K562 (cell line): ENCODE results near the gene PTGER3. TPM values are rescaled to one million over a fixed set of nuclear protein-coding genes. Genes with fewer than 3 reads are reported as not detected.
A peak's percentile ranks its signal among the peaks of the same experiment; 100 is the strongest.

Experiments used
- BDP1 ChIP-seq: IDR thresholded peaks from 3 replicates; pipeline ENCODE4 v1.6.1; 2011; ENCODE audit not compliant: insufficient read length, insufficient read depth
- C11orf30 ChIP-seq: fragments of 450-650 bp; IDR thresholded peaks from 2 replicates; pipeline ENCODE4 v1.6.1; 2016; ENCODE audit warnings: low read depth, mild to moderate bottlenecking
- CBX2 ChIP-seq: fragments of 200-600 bp; sonication (generic); IDR thresholded peaks from one replicate; pipeline ENCODE4 v1.6.1; 2012; ENCODE audit warnings: mild to moderate bottlenecking, low read length, inconsistent platforms; ENCODE audit not compliant: insufficient read depth, poor library complexity, severe bottlenecking
- CBX8 ChIP-seq: fragments of 200-600 bp; sonication (generic); IDR thresholded peaks from 2 replicates; pipeline ENCODE4 v1.6.1; 2012; ENCODE audit warnings: borderline replicate concordance, mixed run types, low read depth, mild to moderate bottlenecking, moderate library complexity, mixed read lengths, low read length, control low read depth, inconsistent platforms; ENCODE audit not compliant: poor library complexity, severe bottlenecking; ENCODE audit errors: extremely low read depth
- ELF2 ChIP-seq: fragments of 250-450 bp; sonication (Bioruptor Pico); IDR thresholded peaks from 2 replicates; pipeline ENCODE4 v1.5.0; 2021; ENCODE audit warnings: mild to moderate bottlenecking
- ERF ChIP-seq: fragments of 450-650 bp; formaldehyde crosslinking; IDR thresholded peaks from 2 replicates; pipeline ENCODE4 v1.4.0; 2020; ENCODE audit warnings: mild to moderate bottlenecking, mixed read lengths
- FIP1L1 ChIP-seq: fragments of 200-400 bp; formaldehyde crosslinking; IDR thresholded peaks from 2 replicates; pipeline ENCODE4 v1.6.1; 2018; ENCODE audit warnings: mild to moderate bottlenecking, low read depth, low read length; ENCODE audit not compliant: poor library complexity, severe bottlenecking
- GATAD2A ChIP-seq: fragments of 450-650 bp; IDR thresholded peaks from 2 replicates; pipeline ENCODE4 v1.6.1; 2017
- KDM4B ChIP-seq, 2 experiments: fragments of 450-650 bp in 1 of 2; sonication (generic) in 1 of 2; IDR thresholded peaks; 2 replicates each; pipeline ENCODE4 v1.6.1; 2016 to 2017; ENCODE audit warnings: borderline replicate concordance in 2 of 2, antibody characterized with exemption in 1 of 2, low read depth in 1 of 2, mild to moderate bottlenecking in 1 of 2
- NR3C1 ChIP-seq: sonication (generic); formaldehyde crosslinking; IDR thresholded peaks from 2 replicates; pipeline ENCODE4 v1.8.1; 2022; ENCODE audit warnings: missing genetic modification reagents
- RAD51 ChIP-seq: fragments of 450-650 bp; IDR thresholded peaks from 2 replicates; pipeline ENCODE4 v1.7.1; 2016; ENCODE audit warnings: low read depth, mild to moderate bottlenecking, borderline replicate concordance
- RFX7 ChIP-seq: fragments of 250-450 bp; sonication (Bioruptor Pico); IDR thresholded peaks from 2 replicates; pipeline ENCODE4 v1.5.1; 2021; ENCODE audit warnings: mild to moderate bottlenecking
- TAF7 ChIP-seq: fragments of 450-650 bp; IDR thresholded peaks from 2 replicates; pipeline ENCODE4 v1.6.1; 2016; ENCODE audit warnings: missing genetic modification characterization, missing compliant biosample characterization
- ZBTB7A ChIP-seq: IDR thresholded peaks from 2 replicates; pipeline ENCODE4 v1.6.1; 2011; ENCODE audit warnings: low read depth, mild to moderate bottlenecking, low read length, moderate library complexity, borderline replicate concordance; ENCODE audit not compliant: control insufficient read depth
- ZNF23 ChIP-seq: fragments of 250-450 bp; sonication (Bioruptor Pico); IDR thresholded peaks from 2 replicates; pipeline ENCODE4 v1.4.0; 2020; ENCODE audit warnings: mild to moderate bottlenecking
- ZNF3 ChIP-seq: fragments of 250-450 bp; sonication (Bioruptor Pico); IDR thresholded peaks from 2 replicates; pipeline ENCODE4 v1.5.0; 2021; ENCODE audit warnings: mild to moderate bottlenecking, moderate library complexity
- polyA plus RNA-seq, 8 experiments: library from polyadenylated mRNA; depleted of rRNA in 4 of 8; stranded (reverse) in 5 of 8; unstranded in 3 of 8; fragments of >200 nt; fragmentation: Nextera tagmentation in 2 of 8; fragmentation: Illumina TruSeq in 1 of 8; extraction: Ambion mirVana in 2 of 8; extraction: Trizol in 1 of 8; gene quantifications; 2 replicates each; pipeline versions ENCODE4 v1.2.1 to v1.2.3, GENCODE V29; 2011 to 2014; ENCODE audit warnings: inconsistent platforms in 1 of 8, missing spikeins in 1 of 8
- total RNA-seq, 7 experiments: library from RNA; depleted of rRNA in 6 of 7; stranded (reverse); fragments of >200 nt in 6 of 7; fragmentation: Illumina TruSeq in 2 of 7; extraction: Trizol in 2 of 7; gene quantifications; 2 replicates each; pipeline versions ENCODE4 v1.2.1 to v1.2.3, GENCODE V29; 2011 to 2021; ENCODE audit warnings: low replicate concordance in 1 of 7
- TF ChIP-seq, protein P1 (sequence below): sonication (generic); formaldehyde crosslinking; IDR thresholded peaks from 2 replicates; pipeline ENCODE4 v1.4.0; 2020; ENCODE audit warnings: mild to moderate bottlenecking, missing genetic modification reagents
- TF ChIP-seq, protein P2 (sequence below): sonication (generic); formaldehyde crosslinking; IDR thresholded peaks from 2 replicates; pipeline ENCODE4 v1.8.0; 2022; ENCODE audit warnings: mild to moderate bottlenecking, missing genetic modification reagents
- TF ChIP-seq, protein P3 (sequence below): IDR thresholded peaks from 3 replicates; pipeline ENCODE4 v1.6.1; 2011; ENCODE audit warnings: borderline replicate concordance, mild to moderate bottlenecking; ENCODE audit not compliant: insufficient read length, insufficient read depth
- TF ChIP-seq, protein P4 (sequence below), 2 experiments: fragments of 250-450 bp in 1 of 2; fragments of 450-650 bp in 1 of 2; sonication (Bioruptor Pico) in 1 of 2; IDR thresholded peaks; 2 replicates each; pipeline versions ENCODE4 v1.6.1 to v1.8.0; 2016 to 2021; ENCODE audit warnings: mild to moderate bottlenecking in 2 of 2, moderate library complexity in 2 of 2, missing compliant biosample characterization in 1 of 2, missing genetic modification characterization in 1 of 2
- TF ChIP-seq, protein P5 (sequence below): sonication (generic); formaldehyde crosslinking; IDR thresholded peaks from 2 replicates; pipeline ENCODE4 v1.8.1; 2023; ENCODE audit warnings: mild to moderate bottlenecking, missing genetic modification reagents, moderate library complexity

PTGER3 gene
- total and polyA plus RNA-seq, 9 of the 15 experiments (the other 6 are each of a cell fraction or from before 2014, with no cell fraction given), result 3.8 to 28.5 (median 14.2) TPM

DNA sequence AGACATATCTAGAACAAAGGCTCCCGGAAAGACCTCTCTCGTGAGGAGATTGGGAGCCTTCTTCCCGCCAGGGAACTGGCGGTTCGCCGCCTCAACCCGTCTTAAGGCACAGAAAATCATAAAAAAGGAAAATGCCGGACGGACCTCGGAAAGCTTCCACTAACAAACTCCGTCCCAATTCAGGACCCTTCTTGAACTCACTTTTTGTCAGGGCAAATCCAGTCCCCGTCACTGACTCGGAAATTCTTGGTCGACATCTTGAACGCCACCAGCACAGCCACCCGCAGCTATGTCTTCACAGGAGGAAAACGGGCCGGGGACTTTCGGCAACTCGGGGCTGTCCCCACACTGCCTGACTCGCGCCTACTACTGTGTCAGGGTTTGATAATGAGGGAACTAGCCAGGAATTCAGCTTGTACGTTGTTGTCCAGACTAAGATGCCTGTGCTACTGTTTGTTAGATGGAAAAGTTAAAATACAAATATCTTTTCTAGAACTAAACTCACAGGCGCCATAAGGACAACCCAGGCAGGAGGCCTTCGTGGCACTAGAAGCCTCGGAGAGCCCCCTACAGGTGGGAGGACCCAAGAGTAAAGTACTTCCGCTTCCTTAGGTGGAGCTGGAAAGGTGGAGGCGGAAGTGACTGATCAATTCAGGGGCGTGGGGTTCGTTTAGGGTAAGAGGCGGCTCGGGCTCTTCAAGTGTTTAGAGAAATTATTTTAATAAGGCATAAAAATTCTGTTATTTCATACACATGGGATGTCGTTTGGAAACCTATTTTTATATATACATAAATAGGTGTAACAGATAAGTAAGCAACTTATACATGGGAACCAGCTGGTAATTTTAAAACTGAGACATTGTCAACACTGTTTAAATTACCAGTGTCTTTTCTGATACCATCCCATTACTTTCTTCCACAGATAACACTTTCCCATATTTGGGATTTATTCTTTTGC, 33.4 kb upstream of the PTGER3 start, which contains the start of gene ZRANB2 (continued):
- TF ChIP-seq TAF7 (tag) (peak; percentile 87), RFX7 (CRISPR knock-in tag) (no peak), ZNF3 (no peak), ELF2 (peak; percentile 71; the same call in 1 of the 2 replicates), RAD51 (no peak), BDP1 (no peak), CBX2 (no peak), NR3C1 (CRISPR knock-in tag) (no peak), FIP1L1 (no peak), ZBTB7A (0 out of 2 replicates have a peak, but pooled peaks have one; percentile 18), KDM4B (IDR thresholded peaks at IDR 0.05; ENCODE audit: borderline replicate concordance in 2 of 2, low read depth in 1 of 2) (no peak), ERF (CRISPR knock-in tag) (no peak), C11orf30 (peak; percentile 79), ZNF23 (no peak), GATAD2A (no peak), CBX8 (no peak)
- TF ChIP-seq, protein P1, sequence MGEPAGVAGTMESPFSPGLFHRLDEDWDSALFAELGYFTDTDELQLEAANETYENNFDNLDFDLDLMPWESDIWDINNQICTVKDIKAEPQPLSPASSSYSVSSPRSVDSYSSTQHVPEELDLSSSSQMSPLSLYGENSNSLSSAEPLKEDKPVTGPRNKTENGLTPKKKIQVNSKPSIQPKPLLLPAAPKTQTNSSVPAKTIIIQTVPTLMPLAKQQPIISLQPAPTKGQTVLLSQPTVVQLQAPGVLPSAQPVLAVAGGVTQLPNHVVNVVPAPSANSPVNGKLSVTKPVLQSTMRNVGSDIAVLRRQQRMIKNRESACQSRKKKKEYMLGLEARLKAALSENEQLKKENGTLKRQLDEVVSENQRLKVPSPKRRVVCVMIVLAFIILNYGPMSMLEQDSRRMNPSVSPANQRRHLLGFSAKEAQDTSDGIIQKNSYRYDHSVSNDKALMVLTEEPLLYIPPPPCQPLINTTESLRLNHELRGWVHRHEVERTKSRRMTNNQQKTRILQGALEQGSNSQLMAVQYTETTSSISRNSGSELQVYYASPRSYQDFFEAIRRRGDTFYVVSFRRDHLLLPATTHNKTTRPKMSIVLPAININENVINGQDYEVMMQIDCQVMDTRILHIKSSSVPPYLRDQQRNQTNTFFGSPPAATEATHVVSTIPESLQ, result 0 out of 2 replicates have a peak, but pooled peaks have one; percentile 48
- TF ChIP-seq, protein P2, sequence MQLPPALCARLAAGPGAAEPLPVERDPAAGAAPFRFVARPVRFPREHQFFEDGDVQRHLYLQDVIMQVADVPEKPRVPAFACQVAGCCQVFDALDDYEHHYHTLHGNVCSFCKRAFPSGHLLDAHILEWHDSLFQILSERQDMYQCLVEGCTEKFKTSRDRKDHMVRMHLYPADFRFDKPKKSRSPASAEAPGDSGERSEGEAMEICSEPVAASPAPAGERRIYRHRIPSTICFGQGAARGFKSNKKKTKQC (CRISPR knock-in tag), result peak; percentile 59; the same call in 1 of the 2 replicates
- TF ChIP-seq, protein P3, sequence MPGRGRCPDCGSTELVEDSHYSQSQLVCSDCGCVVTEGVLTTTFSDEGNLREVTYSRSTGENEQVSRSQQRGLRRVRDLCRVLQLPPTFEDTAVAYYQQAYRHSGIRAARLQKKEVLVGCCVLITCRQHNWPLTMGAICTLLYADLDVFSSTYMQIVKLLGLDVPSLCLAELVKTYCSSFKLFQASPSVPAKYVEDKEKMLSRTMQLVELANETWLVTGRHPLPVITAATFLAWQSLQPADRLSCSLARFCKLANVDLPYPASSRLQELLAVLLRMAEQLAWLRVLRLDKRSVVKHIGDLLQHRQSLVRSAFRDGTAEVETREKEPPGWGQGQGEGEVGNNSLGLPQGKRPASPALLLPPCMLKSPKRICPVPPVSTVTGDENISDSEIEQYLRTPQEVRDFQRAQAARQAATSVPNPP, result no peak
- TF ChIP-seq, protein P4, sequence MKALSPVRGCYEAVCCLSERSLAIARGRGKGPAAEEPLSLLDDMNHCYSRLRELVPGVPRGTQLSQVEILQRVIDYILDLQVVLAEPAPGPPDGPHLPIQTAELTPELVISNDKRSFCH (CRISPR knock-in tag; IDR thresholded peaks at IDR 0.05), result no peak
- TF ChIP-seq, protein P4 (tag; IDR thresholded peaks at IDR 0.05), result no peak
- TF ChIP-seq, protein P5, sequence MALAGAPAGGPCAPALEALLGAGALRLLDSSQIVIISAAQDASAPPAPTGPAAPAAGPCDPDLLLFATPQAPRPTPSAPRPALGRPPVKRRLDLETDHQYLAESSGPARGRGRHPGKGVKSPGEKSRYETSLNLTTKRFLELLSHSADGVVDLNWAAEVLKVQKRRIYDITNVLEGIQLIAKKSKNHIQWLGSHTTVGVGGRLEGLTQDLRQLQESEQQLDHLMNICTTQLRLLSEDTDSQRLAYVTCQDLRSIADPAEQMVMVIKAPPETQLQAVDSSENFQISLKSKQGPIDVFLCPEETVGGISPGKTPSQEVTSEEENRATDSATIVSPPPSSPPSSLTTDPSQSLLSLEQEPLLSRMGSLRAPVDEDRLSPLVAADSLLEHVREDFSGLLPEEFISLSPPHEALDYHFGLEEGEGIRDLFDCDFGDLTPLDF, result no peak
